ENCODE results near the gene IER5.

The IER5 gene

GRCh38 chr1:181116819-181117390 is 28.4 kb downstream of the IER5 start:
- no peak for DNase-seq

DNA sequence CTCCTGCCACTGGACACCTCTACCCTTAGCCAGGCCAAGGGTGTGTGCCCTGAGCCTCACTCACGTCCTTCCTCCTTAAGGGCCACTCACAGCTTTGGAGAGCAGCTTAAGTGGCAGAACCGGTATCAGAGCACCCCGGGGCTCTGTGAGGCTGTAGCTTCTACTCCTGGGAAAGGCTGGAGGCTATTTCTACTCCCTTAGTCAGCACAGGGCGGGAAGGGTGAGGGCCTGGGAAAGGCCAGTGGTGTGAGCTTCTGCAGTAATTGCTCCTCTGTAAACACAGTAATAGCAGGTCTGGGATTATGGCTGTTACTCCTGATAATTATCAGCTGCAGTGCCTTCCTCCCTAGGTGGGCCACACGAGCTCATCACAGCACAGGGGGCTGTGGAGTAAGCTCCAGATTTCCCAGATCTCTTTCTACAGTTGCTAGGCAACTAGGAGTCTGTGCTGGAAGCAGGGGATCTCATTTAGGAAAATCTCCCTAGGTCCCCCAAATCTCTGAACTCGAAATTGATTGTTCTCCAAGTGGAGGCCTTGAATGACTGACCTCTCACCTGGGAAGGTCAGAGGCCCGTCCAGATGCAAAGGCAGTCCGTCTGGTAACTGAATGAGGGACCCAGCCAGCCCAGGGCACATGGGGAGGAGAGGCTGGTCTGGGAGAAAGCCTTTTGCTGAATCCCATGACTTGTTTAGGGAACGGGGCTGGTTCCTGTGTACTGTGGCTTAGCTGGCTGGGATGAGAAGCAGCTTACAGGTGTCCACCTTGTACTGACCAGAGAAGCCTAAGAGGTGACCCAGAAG is 29.3 kb downstream of the IER5 start:
- no peak for DNase-seq

- DNase-seq = no peak
Observed at GRCh38 chr1:181119093-181119989, 30.8 kb downstream of the IER5 start.

DNA sequence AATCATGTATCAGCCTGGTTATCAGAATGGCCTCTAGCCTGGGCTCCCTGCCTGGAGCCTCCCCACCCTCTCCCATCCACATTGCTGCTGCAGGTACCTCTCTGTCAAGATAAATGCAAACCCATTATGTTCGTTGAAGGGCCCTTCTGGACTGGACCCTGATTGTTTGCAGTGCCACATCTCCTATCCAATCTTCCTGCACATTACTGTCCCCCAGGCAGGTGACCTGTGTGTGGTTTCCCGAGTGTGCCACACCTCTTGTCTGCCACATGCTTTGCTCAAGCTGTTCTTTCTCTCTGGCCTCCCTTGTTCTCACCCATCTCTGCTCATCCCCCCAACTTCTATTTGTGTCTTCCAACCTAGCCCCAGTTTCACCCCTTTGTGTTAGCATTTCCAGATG is 32.4 kb downstream of the IER5 start:
- no peak for DNase-seq

DNA sequence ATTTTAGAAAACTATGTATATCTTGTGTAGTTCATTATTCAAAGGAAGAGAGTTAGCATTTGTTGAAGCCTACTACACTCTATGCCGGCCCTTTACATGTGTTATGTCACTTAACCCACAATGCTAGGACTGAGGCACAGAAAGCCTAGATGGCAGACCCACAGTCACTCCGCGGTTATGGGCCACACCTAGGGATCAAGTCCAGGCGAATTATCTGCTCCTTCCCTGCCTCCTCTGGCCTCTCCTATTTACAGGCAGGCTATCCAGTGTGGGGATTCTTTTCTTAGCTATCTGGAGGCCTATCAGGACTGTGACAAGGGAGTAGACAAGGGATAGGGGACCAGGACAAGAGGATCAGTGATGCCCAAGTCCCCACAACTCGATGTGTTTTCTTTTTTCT is 33.0 kb downstream of the IER5 start:
- no peak for DNase-seq

DNA sequence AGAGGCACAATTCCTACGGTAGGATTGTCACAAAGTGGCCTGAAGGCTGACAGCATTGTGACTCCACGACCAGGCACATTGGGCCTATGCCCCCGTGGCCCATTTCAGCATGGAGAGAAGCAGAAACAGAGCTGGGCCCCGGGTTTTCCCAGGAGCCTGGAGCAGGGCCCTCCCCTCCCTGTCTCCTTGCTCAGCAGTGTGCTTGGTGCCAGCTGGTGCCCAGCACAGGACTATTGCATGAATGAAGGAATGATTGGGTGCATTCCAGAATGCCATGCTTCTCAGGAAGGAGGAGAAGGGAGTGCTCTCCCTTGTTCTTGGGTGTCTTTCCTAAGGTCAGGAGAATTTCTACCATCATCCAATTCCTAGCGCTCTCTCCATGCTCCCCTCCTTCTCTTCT is 33.7 kb downstream of the IER5 start:
- DNase-seq = no peak

DNA sequence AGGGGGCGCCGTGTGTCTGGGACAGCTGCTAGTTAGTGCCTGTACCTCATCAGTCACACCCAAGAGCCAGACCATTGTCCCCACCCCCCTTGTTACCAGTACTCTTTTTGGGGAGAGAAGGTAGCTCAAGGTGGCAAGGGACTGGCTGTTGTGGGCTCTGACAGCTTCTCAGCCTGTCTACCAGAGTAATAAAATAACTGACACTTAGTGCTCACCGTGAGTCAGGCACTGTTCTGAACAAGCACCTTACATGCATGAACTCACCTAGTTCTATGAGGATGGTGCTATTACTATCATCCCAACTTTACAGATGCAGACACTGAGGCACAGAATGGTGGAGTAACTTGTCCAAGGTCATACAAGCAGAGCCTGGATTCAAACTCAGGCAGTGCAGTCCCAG is 34.7 kb downstream of the IER5 start:
- no peak for DNase-seq

DNA sequence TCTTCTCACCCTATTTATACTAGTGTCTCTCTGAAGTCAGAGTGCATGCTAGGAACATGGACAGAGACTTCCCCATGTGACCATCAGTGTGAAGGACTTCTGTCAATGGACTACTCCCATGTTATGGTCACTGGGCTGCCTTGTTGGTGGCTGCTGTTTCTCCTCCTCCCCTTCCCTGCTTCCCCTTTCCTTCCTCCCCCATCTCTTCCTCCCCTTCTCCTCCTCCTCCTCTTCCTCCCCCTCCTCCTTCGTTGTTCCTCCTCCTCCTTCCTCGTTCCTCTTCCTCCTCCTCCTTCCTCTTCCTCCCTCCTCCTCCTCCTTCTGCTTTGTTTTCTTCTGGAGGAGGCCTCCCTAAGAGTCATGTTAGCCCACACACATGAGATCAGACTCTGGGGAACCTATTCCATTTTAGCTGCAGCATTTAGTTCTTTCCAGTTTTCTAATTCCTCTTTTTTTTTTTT is 35.8 kb downstream of the IER5 start:
- DNase-seq = no peak

DNA sequence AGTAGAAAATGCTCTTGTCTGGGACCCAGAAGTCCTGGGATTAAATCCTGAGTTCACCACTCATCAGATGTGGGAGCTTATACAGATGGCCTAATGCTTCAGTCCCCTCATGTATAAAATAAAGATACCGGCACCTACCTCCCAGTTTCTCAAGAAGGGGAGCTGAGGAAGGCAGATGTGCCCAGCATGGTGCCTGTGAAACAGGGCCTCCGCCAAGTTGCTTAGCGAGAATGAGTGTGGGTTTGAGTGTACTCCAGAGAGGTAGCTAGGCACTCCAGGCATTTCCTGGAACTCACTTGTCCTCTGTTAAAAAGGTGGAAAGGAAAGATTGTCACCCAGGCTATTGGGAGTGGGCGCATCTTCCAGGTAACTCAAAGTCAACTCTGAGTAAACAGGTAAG is 37.8 kb downstream of the IER5 start:
- DNase-seq = no peak

GRCh38 chr1:181126871-181127587 is 38.5 kb downstream of the IER5 start:
- no peak for DNase-seq

DNA sequence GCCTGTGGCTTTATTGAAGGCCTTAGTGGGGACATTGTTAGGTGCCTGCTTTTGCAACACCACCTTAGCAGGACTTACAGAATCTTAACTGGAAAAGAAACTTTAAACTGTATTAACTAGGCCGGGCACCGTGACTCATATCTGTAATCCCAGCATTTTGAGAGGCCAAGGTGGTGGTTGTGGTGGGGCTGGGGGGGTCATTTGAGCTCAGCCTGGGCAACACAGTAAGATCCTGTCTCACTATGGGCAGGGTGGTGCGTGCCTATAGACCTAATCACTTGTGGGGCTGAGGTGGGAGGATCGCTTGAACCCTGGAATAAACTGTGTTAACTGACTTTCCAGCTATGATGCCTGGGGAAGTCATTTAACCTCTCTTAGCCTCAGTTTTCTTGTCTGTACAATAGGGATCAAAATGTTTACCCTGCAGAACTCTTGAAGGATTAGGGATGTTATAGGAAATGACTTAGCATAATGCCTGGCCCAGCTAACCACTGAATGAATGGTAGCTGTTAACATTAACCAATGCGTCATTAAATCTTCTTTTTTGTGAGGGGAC is 39.5 kb downstream of the IER5 start:
- no peak for DNase-seq

DNA sequence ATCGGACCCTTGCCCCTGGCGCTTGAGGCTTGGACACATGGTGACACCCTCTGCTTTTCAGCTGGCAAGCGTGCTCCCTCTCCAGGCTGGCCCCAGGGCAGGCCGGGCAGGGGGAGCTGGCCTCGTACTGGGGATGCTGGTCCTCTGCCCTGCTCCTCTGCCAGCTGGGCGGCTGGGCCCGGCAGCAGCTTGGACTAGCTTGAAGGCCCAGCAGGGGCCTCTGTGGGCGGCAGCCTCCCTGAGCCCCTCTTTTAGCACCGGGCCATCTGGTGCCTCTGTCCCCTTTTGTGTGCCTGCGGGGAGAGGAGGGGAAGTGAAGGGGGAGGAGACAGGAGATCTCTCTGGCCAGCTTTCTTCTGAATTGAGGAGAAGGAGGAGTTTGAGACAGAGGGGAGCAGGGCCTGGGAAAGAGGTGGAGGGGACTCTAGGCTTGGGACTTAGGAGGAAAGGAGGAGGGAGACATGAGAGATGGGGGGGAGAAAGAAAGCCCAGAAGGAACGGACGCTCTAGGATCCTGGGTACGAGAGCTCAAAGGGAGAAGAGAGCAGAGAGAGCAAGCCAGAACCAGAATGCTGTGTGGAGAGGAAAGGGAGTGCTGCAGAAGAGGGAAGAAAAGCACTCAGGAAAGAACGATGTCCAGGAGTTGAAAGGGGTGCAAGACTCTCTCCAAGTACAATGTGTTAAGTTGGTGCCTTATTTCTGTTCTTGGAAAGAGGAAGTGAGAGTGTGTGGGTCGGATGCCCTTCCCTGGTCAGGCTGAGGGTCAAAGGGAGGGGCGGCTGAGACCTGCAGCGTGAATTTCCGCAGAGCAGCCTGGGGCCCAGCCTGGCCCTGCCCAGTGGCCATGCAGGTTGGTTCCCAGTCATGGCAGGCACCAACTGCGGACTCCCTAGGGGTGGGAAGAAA is 40.3 kb downstream of the IER5 start:
- no peak for DNase-seq

GRCh38 chr1:181129771-181130606 is 41.5 kb downstream of the IER5 start:
- no peak for DNase-seq

GRCh38 chr1:181131255-181131941 is 42.9 kb downstream of the IER5 start:
- DNase-seq = no peak

GRCh38 chr1:181133441-181133951 is 45.0 kb downstream of the IER5 start:
- DNase-seq = no peak

GRCh38 chr1:181133969-181134418 is 45.5 kb downstream of the IER5 start:
- DNase-seq = no peak

- no peak for DNase-seq
Observed at GRCh38 chr1:181134543-181135436, 46.3 kb downstream of the IER5 start.

GRCh38 chr1:181135437-181135731 is 46.9 kb downstream of the IER5 start:
- peak; percentile 34 for DNase-seq
